OCI-LY7 (cell line): ENCODE measurements around the gene HSPA6.
"Not testable (repeated sequence)": the region's sequence is repeated elsewhere in the genome, so short reads cannot be mapped to it uniquely, and the experiment has no call there.

Experiments
- CTCF ChIP-seq: fragments of 200-600 bp; sonication (generic); conservative IDR thresholded peaks from 2 replicates; pipeline ENCODE4 v1.5.1; 2014; ENCODE audit warnings: mild to moderate bottlenecking, antibody characterized with exemption, low read length, moderate library complexity, mixed read lengths
- EZH2phosphoT487 ChIP-seq: fragments of 200-600 bp; sonication (generic); IDR thresholded peaks from 2 replicates; pipeline ENCODE4 v1.6.1; 2018; ENCODE audit warnings: low read depth, borderline replicate concordance, mild to moderate bottlenecking, mixed run types, antibody characterized with exemption, low read length, moderate library complexity, mixed read lengths

GRCh38 chr1:161529463-161530104 lies 5.2 kb downstream of the HSPA6 start:
- not testable (repeated sequence) for TF ChIP-seq CTCF, EZH2phosphoT487
